GM23248 (cell line): Measurements from ENCODE around the gene PPM1L. TPM values are rescaled to one million over a fixed set of nuclear protein-coding genes. Genes with fewer than 3 reads are reported as not detected.

Experiments
- DNase-seq: peaks from one replicate; pipeline ENCODE4 v3.0.0-alpha.2; 2015
- H2AFZ ChIP-seq: fragments of 200-600 bp; sonication (generic); 2 replicates; pipeline ENCODE4 v1.6.1; 2016; ENCODE audit warnings: antibody characterized with exemption
- H3F3A ChIP-seq: fragments of 200-600 bp; sonication (generic); 2 replicates; pipeline ENCODE4 v1.6.1; 2016; ENCODE audit warnings: mild to moderate bottlenecking, antibody characterized with exemption, mixed run types; ENCODE audit not compliant: insufficient read depth
- H3K27ac ChIP-seq: fragments of 200-600 bp; sonication (generic); 2 replicates; pipeline ENCODE4 v1.5.1; 2016; ENCODE audit warnings: mild to moderate bottlenecking
- H3K27me3 ChIP-seq: fragments of 200-600 bp; sonication (generic); replicated peaks from 2 replicates; pipeline ENCODE4 v1.6.1; 2016; ENCODE audit warnings: mild to moderate bottlenecking; ENCODE audit not compliant: insufficient read depth
- H3K36me3 ChIP-seq: fragments of 200-600 bp; sonication (generic); 2 replicates; pipeline ENCODE4 v1.6.1; 2016; ENCODE audit warnings: low read depth, mild to moderate bottlenecking
- H3K4me1 ChIP-seq: fragments of 200-600 bp; sonication (generic); 2 replicates; pipeline ENCODE4 v1.6.1; 2016; ENCODE audit warnings: mild to moderate bottlenecking; ENCODE audit not compliant: insufficient read depth
- H3K4me2 ChIP-seq: fragments of 200-600 bp; sonication (generic); one replicate; pipeline ENCODE4 v1.6.1; 2016; ENCODE audit warnings: mild to moderate bottlenecking; ENCODE audit not compliant: unreplicated experiment
- H3K4me3 ChIP-seq: fragments of 200-600 bp; sonication (generic); 2 replicates; pipeline ENCODE4 v1.5.1; 2016; ENCODE audit warnings: mild to moderate bottlenecking
- H3K79me2 ChIP-seq: fragments of 200-600 bp; sonication (generic); 2 replicates; pipeline ENCODE4 v1.6.1; 2016; ENCODE audit warnings: mild to moderate bottlenecking; ENCODE audit not compliant: insufficient read depth
- H3K9ac ChIP-seq: fragments of 200-600 bp; sonication (generic); 2 replicates; pipeline ENCODE4 v1.6.1; 2016; ENCODE audit warnings: mild to moderate bottlenecking
- H3K9me2 ChIP-seq: fragments of 200-600 bp; sonication (generic); 2 replicates; pipeline ENCODE4 v1.6.1; 2016; ENCODE audit warnings: mixed run types, mild to moderate bottlenecking, moderate library complexity; ENCODE audit not compliant: insufficient read depth
- H3K9me3 ChIP-seq: fragments of 200-600 bp; sonication (generic); one replicate; pipeline ENCODE4 v1.6.1; 2017; ENCODE audit warnings: low read depth
- H4K20me1 ChIP-seq: fragments of 200-600 bp; sonication (generic); 2 replicates; pipeline ENCODE4 v1.6.0; 2016; ENCODE audit not compliant: insufficient read depth
- EZH2 ChIP-seq: fragments of 200-600 bp; sonication (generic); IDR thresholded peaks from 2 replicates; pipeline ENCODE4 v1.6.1; 2018; ENCODE audit warnings: antibody characterized with exemption, mild to moderate bottlenecking; ENCODE audit not compliant: insufficient read depth, poor library complexity, severe bottlenecking
- EZH2phosphoT487 ChIP-seq: fragments of 200-600 bp; sonication (generic); IDR thresholded peaks from 2 replicates; pipeline ENCODE4 v1.6.1; 2018; ENCODE audit warnings: antibody characterized with exemption, moderate library complexity, mild to moderate bottlenecking, low read depth; ENCODE audit not compliant: insufficient read depth
- WGBS, 2 experiments: methylation state at CpG; one replicate each; pipeline ENCODE4 v1.1.6; 2015 to 2017; ENCODE audit warnings: low lambda C conversion rate in 2 of 2, low coverage in 1 of 2; ENCODE audit errors: missing lambda C conversion rate in 2 of 2; 5-methylcytosine and 5-hydroxymethylcytosine counted together
- in situ Hi-C: fragments of 300-500 bp; cut with MboI; formaldehyde crosslinking; loops from 2 replicates; pipeline ENCODE4 v1.15.0; 2020
- polyA plus RNA-seq: library from polyadenylated mRNA; unstranded; fragments of >200 nt; fragmentation: Nextera tagmentation; extraction: Ambion mirVana; gene quantifications from 2 replicates; pipeline ENCODE4 v1.2.1, GENCODE V29; 2016
- total RNA-seq: library from RNA; depleted of rRNA; stranded (reverse); fragments of >200 nt; shearing (Covaris generic); gene quantifications from 2 replicates; pipeline ENCODE4 v1.2.3, GENCODE V29; 2014

Gene PPM1L
- total and polyA plus RNA-seq, 2 experiments from 2014 or later, result under 0.01 to 0.26 TPM

GRCh38 chr3:160768031-160768430, 12.0 kb downstream of the PPM1L start:
- DNase-seq, result no peak
- H3K9me2 ChIP-seq, result no peaks in the 10 kb centered on the region
- in situ Hi-C loops, result no loop called here
- no peaks in the 10 kb centered on the region for H3K79me2 ChIP-seq
- H3K4me2 ChIP-seq, result no peak overlapping the region
- no peaks in the 10 kb centered on the region for H3K27me3 ChIP-seq
- no peak overlapping the region for H3K9ac ChIP-seq
- H3K36me3 ChIP-seq, result no peaks in the 10 kb centered on the region
- H3F3A ChIP-seq, result no peaks in the 10 kb centered on the region
- H4K20me1 ChIP-seq, result no peaks in the 10 kb centered on the region
- H3K4me3 ChIP-seq, result no peak overlapping the region
- H3K9me3 ChIP-seq, result no peaks in the 10 kb centered on the region
- TF ChIP-seq EZH2phosphoT487 (no peak), EZH2 (no peak)
- H3K4me1 ChIP-seq, result no peaks in the 10 kb centered on the region
- H3K27ac ChIP-seq, result no peak overlapping the region
- no peak overlapping the region for H2AFZ ChIP-seq

GRCh38 chr3:160768918-160769317, 12.9 kb downstream of the PPM1L start:
- Histone ChIP-seq H3K27me3 (no peaks in the 10 kb centered on the region), H3K79me2 (no peaks in the 10 kb centered on the region), H4K20me1 (no peaks in the 10 kb centered on the region), H2AFZ (no peak overlapping the region), H3F3A (no peaks in the 10 kb centered on the region), H3K4me3 (no peak overlapping the region), H3K9me2 (no peaks in the 10 kb centered on the region), H3K9me3 (no peaks in the 10 kb centered on the region), H3K4me2 (no peak overlapping the region), H3K27ac (no peak overlapping the region), H3K36me3 (no peaks in the 10 kb centered on the region), H3K9ac (no peak overlapping the region), H3K4me1 (no peaks in the 10 kb centered on the region)
- whole genome bisulfite sequencing, 2 experiments, result 47 to 48% methylated on average over 2 of the region's 2 CpGs
- TF ChIP-seq EZH2 (no peak), EZH2phosphoT487 (no peak)
- no peak for DNase-seq
- in situ Hi-C loops, result no loop called here

GRCh38 chr3:160771811-160772459, 15.9 kb downstream of the PPM1L start:
- no peak overlapping the region for H3K9ac ChIP-seq
- no peak overlapping the region for H3K4me3 ChIP-seq
- TF ChIP-seq EZH2phosphoT487 (no peak), EZH2 (no peak)
- no peaks in the 10 kb centered on the region for H3K27me3 ChIP-seq
- no peaks in the 10 kb centered on the region for H3K36me3 ChIP-seq
- no peaks in the 10 kb centered on the region for H4K20me1 ChIP-seq
- in situ Hi-C loops, result no loop called here
- no peaks in the 10 kb centered on the region for H3K9me2 ChIP-seq
- H3F3A ChIP-seq, result no peaks in the 10 kb centered on the region
- H3K27ac ChIP-seq, result no peak overlapping the region
- no peak overlapping the region for H3K4me2 ChIP-seq
- H3K9me3 ChIP-seq, result no peaks in the 10 kb centered on the region
- H2AFZ ChIP-seq, result no peak overlapping the region
- DNase-seq, result no peak
- H3K4me1 ChIP-seq, result no peaks in the 10 kb centered on the region
- WGBS, 2 experiments, result 29 to 49% methylated on average over 1 of the region's 1 CpG
- no peaks in the 10 kb centered on the region for H3K79me2 ChIP-seq

GRCh38 chr3:160773722-160774121, 17.7 kb downstream of the PPM1L start:
- in situ Hi-C loops, result no loop called here
- Histone ChIP-seq H3K4me3 (no peak overlapping the region), H3K4me2 (no peak overlapping the region), H3F3A (no peaks in the 10 kb centered on the region), H3K9me2 (no peaks in the 10 kb centered on the region), H3K4me1 (no peaks in the 10 kb centered on the region), H3K36me3 (no peaks in the 10 kb centered on the region), H3K27me3 (no peaks in the 10 kb centered on the region), H3K27ac (no peak overlapping the region), H3K9ac (no peak overlapping the region), H4K20me1 (no peaks in the 10 kb centered on the region), H2AFZ (no peak overlapping the region), H3K9me3 (no peaks in the 10 kb centered on the region), H3K79me2 (no peaks in the 10 kb centered on the region)
- no peak for DNase-seq
- TF ChIP-seq EZH2 (no peak), EZH2phosphoT487 (no peak)

GRCh38 chr3:160774172-160774571, 18.1 kb downstream of the PPM1L start:
- no peak overlapping the region for H3K4me3 ChIP-seq
- no peaks in the 10 kb centered on the region for H3K79me2 ChIP-seq
- no peak overlapping the region for H2AFZ ChIP-seq
- no peaks in the 10 kb centered on the region for H3F3A ChIP-seq
- H3K9me2 ChIP-seq, result no peaks in the 10 kb centered on the region
- no peaks in the 10 kb centered on the region for H3K27me3 ChIP-seq
- no peak overlapping the region for H3K27ac ChIP-seq
- in situ Hi-C loops, result no loop called here
- TF ChIP-seq EZH2 (no peak), EZH2phosphoT487 (no peak)
- no peak for DNase-seq
- no peaks in the 10 kb centered on the region for H3K9me3 ChIP-seq
- H3K4me1 ChIP-seq, result no peaks in the 10 kb centered on the region
- WGBS, 2 experiments, result 59 to 71% methylated on average over 3 of the region's 3 CpGs
- no peaks in the 10 kb centered on the region for H3K36me3 ChIP-seq
- H3K4me2 ChIP-seq, result no peak overlapping the region
- H3K9ac ChIP-seq, result no peak overlapping the region
- H4K20me1 ChIP-seq, result no peaks in the 10 kb centered on the region
